GM12878 (cell line): ENCODE data around the gene SFT2D3.

Source experiments
- RFX5 ChIP-seq: IDR thresholded peaks from 2 replicates; pipeline ENCODE4 v1.6.1; 2011; ENCODE audit warnings: low read depth, low read length, improper control_type of control experiment
- SRF ChIP-seq, 2 experiments: IDR thresholded peaks; 2 replicates each; pipeline ENCODE4 v1.6.1; 2011; ENCODE audit warnings: low read depth in 2 of 2, low read length in 2 of 2, mild to moderate bottlenecking in 1 of 2, moderate library complexity in 1 of 2
- ZZZ3 ChIP-seq: IDR thresholded peaks from 2 replicates; pipeline ENCODE4 v1.6.1; 2011; ENCODE audit warnings: low read depth; ENCODE audit not compliant: control insufficient read depth, insufficient read length
- TF ChIP-seq, protein P1 (sequence below): IDR thresholded peaks from 2 replicates; pipeline ENCODE4 v1.6.1; 2012; ENCODE audit warnings: improper control_type of control experiment, low read depth, low read length; ENCODE audit not compliant: insufficient replicate concordance

DNA sequence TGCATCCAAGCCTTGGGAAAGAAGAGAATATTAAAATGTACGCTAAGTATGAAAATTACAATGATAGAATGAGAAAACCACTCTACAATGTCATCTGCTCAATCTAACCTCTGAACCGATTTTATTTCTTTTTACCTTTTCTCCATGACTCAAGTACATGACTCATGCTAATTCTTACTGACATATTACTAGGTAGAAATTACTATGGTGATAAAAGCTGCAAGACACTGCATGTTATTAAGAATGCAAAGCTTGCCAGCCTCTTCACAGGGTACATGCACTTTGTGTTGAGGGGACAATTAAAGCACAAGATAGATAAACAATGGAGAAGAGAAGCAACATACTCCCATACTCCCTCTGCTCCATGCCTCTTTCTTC is 20.7 kb downstream of the SFT2D3 start:
- TF ChIP-seq, protein P1, sequence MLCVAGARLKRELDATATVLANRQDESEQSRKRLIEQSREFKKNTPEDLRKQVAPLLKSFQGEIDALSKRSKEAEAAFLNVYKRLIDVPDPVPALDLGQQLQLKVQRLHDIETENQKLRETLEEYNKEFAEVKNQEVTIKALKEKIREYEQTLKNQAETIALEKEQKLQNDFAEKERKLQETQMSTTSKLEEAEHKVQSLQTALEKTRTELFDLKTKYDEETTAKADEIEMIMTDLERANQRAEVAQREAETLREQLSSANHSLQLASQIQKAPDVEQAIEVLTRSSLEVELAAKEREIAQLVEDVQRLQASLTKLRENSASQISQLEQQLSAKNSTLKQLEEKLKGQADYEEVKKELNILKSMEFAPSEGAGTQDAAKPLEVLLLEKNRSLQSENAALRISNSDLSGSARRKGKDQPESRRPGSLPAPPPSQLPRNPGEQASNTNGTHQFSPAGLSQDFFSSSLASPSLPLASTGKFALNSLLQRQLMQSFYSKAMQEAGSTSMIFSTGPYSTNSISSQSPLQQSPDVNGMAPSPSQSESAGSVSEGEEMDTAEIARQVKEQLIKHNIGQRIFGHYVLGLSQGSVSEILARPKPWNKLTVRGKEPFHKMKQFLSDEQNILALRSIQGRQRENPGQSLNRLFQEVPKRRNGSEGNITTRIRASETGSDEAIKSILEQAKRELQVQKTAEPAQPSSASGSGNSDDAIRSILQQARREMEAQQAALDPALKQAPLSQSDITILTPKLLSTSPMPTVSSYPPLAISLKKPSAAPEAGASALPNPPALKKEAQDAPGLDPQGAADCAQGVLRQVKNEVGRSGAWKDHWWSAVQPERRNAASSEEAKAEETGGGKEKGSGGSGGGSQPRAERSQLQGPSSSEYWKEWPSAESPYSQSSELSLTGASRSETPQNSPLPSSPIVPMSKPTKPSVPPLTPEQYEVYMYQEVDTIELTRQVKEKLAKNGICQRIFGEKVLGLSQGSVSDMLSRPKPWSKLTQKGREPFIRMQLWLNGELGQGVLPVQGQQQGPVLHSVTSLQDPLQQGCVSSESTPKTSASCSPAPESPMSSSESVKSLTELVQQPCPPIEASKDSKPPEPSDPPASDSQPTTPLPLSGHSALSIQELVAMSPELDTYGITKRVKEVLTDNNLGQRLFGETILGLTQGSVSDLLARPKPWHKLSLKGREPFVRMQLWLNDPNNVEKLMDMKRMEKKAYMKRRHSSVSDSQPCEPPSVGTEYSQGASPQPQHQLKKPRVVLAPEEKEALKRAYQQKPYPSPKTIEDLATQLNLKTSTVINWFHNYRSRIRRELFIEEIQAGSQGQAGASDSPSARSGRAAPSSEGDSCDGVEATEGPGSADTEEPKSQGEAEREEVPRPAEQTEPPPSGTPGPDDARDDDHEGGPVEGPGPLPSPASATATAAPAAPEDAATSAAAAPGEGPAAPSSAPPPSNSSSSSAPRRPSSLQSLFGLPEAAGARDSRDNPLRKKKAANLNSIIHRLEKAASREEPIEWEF = no peak
- TF ChIP-seq SRF (IDR thresholded peaks at IDR 0.05; ENCODE audit: low read depth in 2 of 2, low read length in 2 of 2) (no peak), ZZZ3 (no peak), RFX5 (no peak)
